A673 (cell line): ENCODE results near the gene FTCDNL1. TPM values are rescaled to one million over a fixed set of nuclear protein-coding genes. Genes with fewer than 3 reads are reported as not detected.

Experiments
- BruUV-seq: library from RNA; stranded (reverse); fragments of 400-500 nt; replicated peaks from 2 replicates; lab custom pipeline; 2021; lab: Mats Ljungman, UMichigan
- CTCF ChIA-PET: fragments of 300-600 bp; sonication (Branson Sonifier 250); formaldehyde crosslinking; loops from one replicate; lab custom pipeline; 2022; ENCODE audit warnings: antibody characterized with exemption; lab: Charles Lee
- POLR2A ChIA-PET: fragments of 300-600 bp; sonication (Branson Sonifier 250); formaldehyde crosslinking; loops from one replicate; lab custom pipeline; 2022; ENCODE audit warnings: antibody characterized with exemption; ENCODE audit not compliant: low non-redundant PET; lab: Charles Lee
- DNase-seq: peaks from one replicate; pipeline ENCODE4 v3.0.0-alpha.2; 2015; ENCODE audit warnings: low spot score
- H3K27ac ChIP-seq: fragments of 200-600 bp; sonication (generic); 2 replicates; pipeline ENCODE4 v1.5.1; 2016; ENCODE audit warnings: mixed run types, low read depth, mild to moderate bottlenecking, mixed read lengths, antibody characterized with exemption, low read length; ENCODE audit not compliant: poor library complexity, severe bottlenecking
- H3K27me3 ChIP-seq: fragments of 200-600 bp; sonication (generic); replicated peaks from 2 replicates; pipeline ENCODE4 v1.6.1; 2017; ENCODE audit warnings: mixed run types, low read depth, mild to moderate bottlenecking, mixed read lengths, antibody characterized with exemption, low read length; ENCODE audit not compliant: insufficient read depth, poor library complexity
- H3K36me3 ChIP-seq: fragments of 200-600 bp; sonication (generic); 2 replicates; pipeline ENCODE4 v1.6.1; 2016; ENCODE audit warnings: mixed run types, mild to moderate bottlenecking, mixed read lengths, antibody characterized with exemption, low read length; ENCODE audit not compliant: insufficient read depth, poor library complexity, severe bottlenecking
- H3K4me1 ChIP-seq: fragments of 200-600 bp; sonication (generic); 2 replicates; pipeline ENCODE4 v1.6.1; 2017; ENCODE audit warnings: mixed run types, mild to moderate bottlenecking, mixed read lengths, antibody characterized with exemption, low read length; ENCODE audit not compliant: insufficient read depth, poor library complexity, severe bottlenecking
- H3K4me3 ChIP-seq: fragments of 200-600 bp; sonication (generic); 2 replicates; pipeline ENCODE4 v1.5.1; 2016; ENCODE audit warnings: low read depth, mixed run types, mild to moderate bottlenecking, mixed read lengths, low read length; ENCODE audit not compliant: poor library complexity, severe bottlenecking
- H3K9me3 ChIP-seq: fragments of 200-600 bp; sonication (generic); 2 replicates; pipeline ENCODE4 v1.6.1; 2016; ENCODE audit warnings: mixed run types, low read depth, mild to moderate bottlenecking, mixed read lengths, antibody characterized with exemption, low read length; ENCODE audit not compliant: poor library complexity, severe bottlenecking
- CTCF ChIP-seq: fragments of 300-800, 200-600 bp; sonication (generic); conservative IDR thresholded peaks from 2 replicates; pipeline ENCODE4 v1.5.1; 2017; ENCODE audit warnings: low read depth, mild to moderate bottlenecking, antibody characterized with exemption, low read length, moderate library complexity, mixed read lengths
- EZH2 ChIP-seq: fragments of 200-600 bp; sonication (generic); IDR thresholded peaks from 2 replicates; pipeline ENCODE4 v1.6.1; 2017; ENCODE audit warnings: borderline replicate concordance, low read depth, mild to moderate bottlenecking, mixed read lengths, antibody characterized with exemption, low read length; ENCODE audit not compliant: poor library complexity, severe bottlenecking
- intact Hi-C: fragments of 100-400 bp; cut with micrococcal nuclease; formaldehyde crosslinking; loops from one replicate; pipeline ENCODE4 v1.10.0; 2022; ENCODE audit not compliant: unreplicated experiment
- total RNA-seq: library from RNA; stranded (reverse); gene quantifications from 2 replicates; pipeline ENCODE4 v1.2.3, GENCODE V29; 2021

The FTCDNL1 gene
- total RNA-seq, 1 experiment from 2014 or later: 0.88 TPM

GRCh38 chr2:199738727-199739412, 112.1 kb downstream of the FTCDNL1 start:
- BruUV-seq: no TSS peak
- Histone ChIP-seq H3K4me1 (peaks cover 30% of the 10 kb centered on the region), H3K9me3 (no peaks in the 10 kb centered on the region), H3K27me3 (no peaks in the 10 kb centered on the region), H3K36me3 (no peaks in the 10 kb centered on the region), H3K27ac (peak overlapping the region; percentile 69), H3K4me3 (no peak overlapping the region)
- peak; percentile 92 for DNase-seq
- intact Hi-C loops: loop anchor here (1.0 to 5.0 kb wide), 4 partner anchors 35 to 1429 kb away; no protein-coding TSS in a partner anchor
- ChIA-PET POLR2A (no interaction called here), CTCF (interaction anchor here (0.6 to 2.7 kb wide), 5 partner anchors 34 to 1424 kb away, joined by 4 to 13 read pairs (median 5); no protein-coding TSS in a partner anchor)
- TF ChIP-seq EZH2 (no peak), CTCF (no peak)

GRCh38 chr2:199734651-199735050, 116.3 kb downstream of the FTCDNL1 start:
- no peak for DNase-seq
- H3K9me3 ChIP-seq: no peaks in the 10 kb centered on the region
- POLR2A ChIA-PET: no interaction called here
- intact Hi-C loops: loop anchor here (5.0 kb wide), 1 partner anchor 262 kb away; no protein-coding TSS in a partner anchor
- CTCF ChIA-PET: no interaction called here
- BruUV-seq: no TSS peak
- H3K4me3 ChIP-seq: no peak overlapping the region
- H3K36me3 ChIP-seq: no peaks in the 10 kb centered on the region
- peaks cover 21% of the 10 kb centered on the region for H3K4me1 ChIP-seq
- H3K27ac ChIP-seq: no peak overlapping the region
- no peaks in the 10 kb centered on the region for H3K27me3 ChIP-seq
- TF ChIP-seq CTCF (no peak), EZH2 (no peak)

- Histone ChIP-seq H3K4me1 (peaks cover 15% of the 10 kb centered on the region), H3K27ac (no peak overlapping the region), H3K9me3 (no peaks in the 10 kb centered on the region), H3K4me3 (no peak overlapping the region), H3K36me3 (no peaks in the 10 kb centered on the region), H3K27me3 (no peaks in the 10 kb centered on the region)
- ChIA-PET POLR2A (no interaction called here), CTCF (no interaction called here)
- no TSS peak for BruUV-seq
- intact Hi-C loops: no loop called here
- no peak for DNase-seq
- no peak for TF ChIP-seq CTCF
- TF ChIP-seq EZH2: no peak
These were observed 117.0 kb downstream of the FTCDNL1 start for GRCh38 chr2:199734011-199734410.
